Esophagus muscularis mucosa (tissue), 4 donors: ENCODE results near the gene ABHD6. TPM values are rescaled to one million over a fixed set of nuclear protein-coding genes. Genes with fewer than 3 reads are reported as not detected.

Source experiments
- DNase-seq: peaks from one replicate; pipeline ENCODE4 v3.0.0-alpha.2; 2017; ENCODE audit errors: extremely low spot score
- H3K27ac ChIP-seq, 4 donors: fragments of 200-600 bp; sonication (generic); replicated peaks in 1 of 4; 1 replicate in 3 of 4; 2 replicates in 1 of 4; pipeline ENCODE4 v1.5.1; 2016 to 2019; ENCODE audit warnings: mild to moderate bottlenecking in 1 of 4
- H3K27me3 ChIP-seq, 4 donors: fragments of 200-600 bp; sonication (generic); one replicate each; pipeline versions ENCODE4 v1.5.1 to v1.6.0; 2016 to 2019
- H3K36me3 ChIP-seq, 4 donors: fragments of 200-600 bp; sonication (generic); one replicate each; pipeline ENCODE4 v1.5.1; 2016 to 2019
- H3K4me1 ChIP-seq, 4 donors: fragments of 200-600 bp; sonication (generic); one replicate each; pipeline ENCODE4 v1.5.1; 2016 to 2019
- H3K4me3 ChIP-seq, 4 donors: fragments of 200-600 bp; sonication (generic); 1 replicate in 2 of 4; 2 replicates in 2 of 4; pipeline ENCODE4 v1.5.1; 2016 to 2019; ENCODE audit warnings: mild to moderate bottlenecking in 4 of 4, moderate library complexity in 1 of 4
- H3K9me3 ChIP-seq, 4 donors: fragments of 200-600 bp; sonication (generic); 1 replicate in 3 of 4; 2 replicates in 1 of 4; pipeline ENCODE4 v1.5.1; 2016 to 2019
- CTCF ChIP-seq, 3 experiments: fragments of 200-600 bp in 2 of 3; fragments of 450-650 bp in 1 of 3; sonication (generic) in 2 of 3; IDR thresholded peaks; one replicate each; pipeline ENCODE4 v1.5.1; 2017 to 2019; ENCODE audit warnings: antibody characterized with exemption in 3 of 3, mild to moderate bottlenecking in 2 of 3, moderate library complexity in 1 of 3
- EP300 ChIP-seq: sonication (generic); formaldehyde crosslinking; IDR thresholded peaks from one replicate; pipeline ENCODE4 v1.6.1; 2017; ENCODE audit warnings: antibody characterized with exemption
- POLR2A ChIP-seq: fragments of 450-650 bp; IDR thresholded peaks from one replicate; pipeline ENCODE4 v1.6.1; 2017; ENCODE audit warnings: antibody characterized with exemption, moderate library complexity, mild to moderate bottlenecking, low read depth
- POLR2AphosphoS5 ChIP-seq, 2 donors: sonication (generic); formaldehyde crosslinking; IDR thresholded peaks; one replicate each; pipeline ENCODE4 v1.6.1; 2017; ENCODE audit warnings: antibody characterized with exemption in 2 of 2
- WGBS: methylation state at CpG from one replicate; pipeline ENCODE4 v1.1.5; 2018; 5-methylcytosine and 5-hydroxymethylcytosine counted together
- intact Hi-C: fragments of 100-400 bp; cut with DNase I; formaldehyde crosslinking; loops from one replicate; pipeline ENCODE4 v1.15.1; 2023
- total RNA-seq, 4 donors: library from RNA; depleted of rRNA; stranded (reverse); fragments of >200 nt; gene quantifications; one replicate each; pipeline versions ENCODE4 v1.1.0 to v1.2.1, GENCODE V29; 2016

Gene ABHD6
- total RNA-seq, 4 donors from 2014 or later = 13.1 to 20.3 (median 17.9) TPM

DNA sequence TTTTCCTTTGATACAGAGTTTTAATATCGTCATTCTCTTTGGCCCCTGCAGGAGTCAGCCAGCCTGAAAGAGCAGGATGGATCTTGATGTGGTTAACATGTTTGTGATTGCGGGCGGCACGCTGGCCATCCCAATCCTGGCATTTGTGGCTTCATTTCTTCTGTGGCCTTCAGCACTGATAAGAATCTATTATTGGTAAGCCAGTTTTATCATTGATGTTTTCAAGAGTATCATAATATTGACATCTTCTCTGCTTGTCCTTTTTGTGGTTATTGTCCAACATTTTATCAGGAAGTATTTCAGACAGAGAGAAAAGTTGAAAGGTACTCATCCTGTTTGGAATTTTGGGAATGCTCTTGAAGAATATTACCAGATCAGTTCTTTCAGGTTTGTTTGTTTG lies 18.9 kb downstream of the ABHD6 start:
- no peak overlapping the region for H3K4me3 ChIP-seq
- no peaks in the 10 kb centered on the region for H3K27me3 ChIP-seq
- peaks cover 12 to 44% (median 30%) of the 10 kb centered on the region in 4 donors for H3K36me3 ChIP-seq

DNA sequence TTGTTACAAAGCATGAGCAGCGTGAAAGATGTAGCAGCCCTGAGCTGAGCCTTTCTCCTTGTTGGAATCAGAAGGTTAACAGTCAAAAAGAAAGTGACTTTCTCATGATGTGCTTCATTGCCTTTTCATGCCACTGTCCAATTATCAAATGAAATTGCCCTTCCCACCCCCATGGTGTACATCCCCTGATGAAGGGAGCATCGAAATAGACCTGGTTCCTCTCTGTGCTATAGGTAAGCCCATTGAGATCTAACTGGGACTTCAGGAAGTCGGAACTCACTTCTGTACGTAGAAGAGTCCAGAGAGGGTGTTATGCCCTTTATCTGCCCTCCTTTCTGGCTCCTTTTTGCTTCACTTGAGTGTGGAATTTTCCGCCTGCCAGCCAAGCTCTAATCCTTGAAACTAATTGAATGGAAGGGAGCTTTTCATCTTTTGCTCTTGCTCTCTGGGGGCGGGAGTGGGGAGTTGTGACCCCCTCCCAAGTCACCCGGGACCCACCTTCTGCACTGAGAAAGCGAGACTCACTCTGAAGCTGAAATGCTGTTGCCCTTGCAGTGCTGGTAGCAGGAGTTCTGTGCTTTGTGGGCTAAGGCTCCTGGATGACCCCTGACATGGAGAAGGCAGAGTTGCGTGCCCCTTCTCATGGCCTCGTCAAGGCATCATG lies 20.9 kb downstream of the ABHD6 start:
- peaks cover 0 to 8% (median 4%) of the 10 kb centered on the region in 4 donors for H3K4me1 ChIP-seq
- H3K9me3 ChIP-seq = no peaks in the 10 kb centered on the region
- peaks cover 12 to 44% (median 30%) of the 10 kb centered on the region in 4 donors for H3K36me3 ChIP-seq
- no peak overlapping the region for H3K4me3 ChIP-seq
- no peaks in the 10 kb centered on the region for H3K27me3 ChIP-seq
- intact Hi-C loops = no loop called here
- TF ChIP-seq CTCF (IDR thresholded peaks at IDR 0.05) (no peak), POLR2A (no peak), POLR2AphosphoS5 (IDR thresholded peaks at IDR 0.05) (no peak), EP300 (no peak)
- no peak for DNase-seq
- 88% methylated on average over 10 of the region's 10 CpGs for WGBS
- H3K27ac ChIP-seq = no peak overlapping the region

More for the DNA sequence above, 18.9 kb downstream of the ABHD6 start:
- TF ChIP-seq EP300 = no peak
- no peak for TF ChIP-seq CTCF (IDR thresholded peaks at IDR 0.05)
- TF ChIP-seq POLR2A = no peak
- no peak for TF ChIP-seq POLR2AphosphoS5 (IDR thresholded peaks at IDR 0.05)
- intact Hi-C loops = no loop called here
- H3K4me1 ChIP-seq = peaks cover 0 to 27% (median 20%) of the 10 kb centered on the region in 4 donors
- 93% methylated on average over 4 of the region's 4 CpGs for WGBS
- no peak overlapping the region for H3K27ac ChIP-seq
- no peaks in the 10 kb centered on the region for H3K9me3 ChIP-seq
- DNase-seq = no peak

GRCh38 chr3:58260261-58260731 lies 22.7 kb downstream of the ABHD6 start:
- no peak overlapping the region for H3K4me3 ChIP-seq
- H3K9me3 ChIP-seq = no peaks in the 10 kb centered on the region
- no peak overlapping the region for H3K27ac ChIP-seq
- H3K27me3 ChIP-seq = no peaks in the 10 kb centered on the region
- TF ChIP-seq POLR2A = no peak
- no peak for TF ChIP-seq POLR2AphosphoS5 (IDR thresholded peaks at IDR 0.05)
- TF ChIP-seq EP300 = no peak
- no peak for TF ChIP-seq CTCF (IDR thresholded peaks at IDR 0.05)
- intact Hi-C loops = no loop called here
- no peaks in the 10 kb centered on the region for H3K4me1 ChIP-seq
- H3K36me3 ChIP-seq = peaks cover 12 to 44% (median 30%) of the 10 kb centered on the region in 4 donors
- no peak for DNase-seq
- 87% methylated on average over 6 of the region's 6 CpGs for WGBS

GRCh38 chr3:58260733-58261132 lies 23.1 kb downstream of the ABHD6 start:
- Histone ChIP-seq H3K4me3 (no peak overlapping the region), H3K9me3 (no peaks in the 10 kb centered on the region), H3K4me1 (no peaks in the 10 kb centered on the region), H3K36me3 (peaks cover 12 to 44% (median 30%) of the 10 kb centered on the region in 4 donors), H3K27me3 (no peaks in the 10 kb centered on the region), H3K27ac (no peak overlapping the region)
- intact Hi-C loops = no loop called here
- WGBS = 80% methylated on average over 5 of the region's 6 CpGs
- no peak for DNase-seq
- TF ChIP-seq POLR2AphosphoS5 (IDR thresholded peaks at IDR 0.05) (no peak), CTCF (IDR thresholded peaks at IDR 0.05) (no peak), POLR2A (no peak), EP300 (no peak)
